Mesenchymal stem cell (in vitro differentiated cells and primary cell): ENCODE data around the gene ECI1.
A peak's percentile ranks its signal among the peaks of the same experiment; 100 is the strongest.

ENCODE experiments used
- DNase-seq: peaks from one replicate; pipeline ENCODE4 v3.0.0-alpha.2; 2013
- H2AFZ ChIP-seq: one replicate; pipeline ENCODE4 v1.6.1; 2013; ENCODE audit warnings: low read depth, mild to moderate bottlenecking, control low read depth, inconsistent platforms, low read length, moderate library complexity
- H2AK5ac ChIP-seq: 2 replicates; pipeline ENCODE4 v1.6.1; 2013; ENCODE audit warnings: low read length, moderate library complexity, mild to moderate bottlenecking, inconsistent platforms; ENCODE audit not compliant: severe bottlenecking
- H2BK120ac ChIP-seq: one replicate; pipeline ENCODE4 v1.6.1; 2013; ENCODE audit warnings: low read depth, mild to moderate bottlenecking, inconsistent platforms, low read length, moderate library complexity
- H2BK12ac ChIP-seq, 2 experiments: one replicate each; pipeline ENCODE4 v1.6.1; 2013; ENCODE audit warnings: inconsistent platforms in 2 of 2, low read length in 2 of 2, mild to moderate bottlenecking in 2 of 2, moderate library complexity in 2 of 2, control low read depth in 1 of 2
- H2BK15ac ChIP-seq: one replicate; pipeline ENCODE4 v1.6.1; 2013; ENCODE audit warnings: mild to moderate bottlenecking, low read depth, inconsistent platforms; ENCODE audit not compliant: poor library complexity, severe bottlenecking
- H2BK5ac ChIP-seq: 2 replicates; pipeline ENCODE4 v1.6.1; 2013; ENCODE audit warnings: low read depth, mild to moderate bottlenecking, low read length, control low read depth, inconsistent platforms; ENCODE audit not compliant: poor library complexity, severe bottlenecking
- H3K14ac ChIP-seq, 2 experiments: one replicate each; pipeline ENCODE4 v1.6.1; 2013; ENCODE audit warnings: inconsistent platforms in 2 of 2, low read length in 2 of 2, control low read depth in 1 of 2, mild to moderate bottlenecking in 1 of 2, moderate library complexity in 1 of 2
- H3K18ac ChIP-seq, 2 experiments: one replicate each; pipeline ENCODE4 v1.6.1; 2013; ENCODE audit warnings: inconsistent platforms in 2 of 2, low read length in 2 of 2, control low read depth in 1 of 2, low read depth in 1 of 2, mild to moderate bottlenecking in 1 of 2
- H3K23ac ChIP-seq, 2 experiments: one replicate each; pipeline ENCODE4 v1.6.1; 2013; ENCODE audit warnings: inconsistent platforms in 2 of 2, low read length in 2 of 2, mild to moderate bottlenecking in 2 of 2, moderate library complexity in 2 of 2, control low read depth in 1 of 2
- H3K27ac ChIP-seq: 2 replicates; pipeline ENCODE4 v1.5.1; 2013; ENCODE audit warnings: mild to moderate bottlenecking, moderate library complexity, low read length, control low read depth, inconsistent platforms; ENCODE audit not compliant: poor library complexity, severe bottlenecking
- H3K27me3 ChIP-seq, 2 experiments: 2 replicates each; pipeline versions ENCODE4 v1.6.1 to v1.7.0; 2013; ENCODE audit warnings: low read length in 2 of 2, mild to moderate bottlenecking in 2 of 2, moderate library complexity in 2 of 2, control low read depth in 1 of 2, inconsistent platforms in 1 of 2; ENCODE audit not compliant: control insufficient read depth in 1 of 2, insufficient read depth in 1 of 2
- H3K36me3 ChIP-seq, 2 experiments: 2 replicates each; pipeline versions ENCODE4 v1.6.1 to v1.7.0; 2013; ENCODE audit warnings: low read length in 2 of 2, control low read depth in 1 of 2, inconsistent platforms in 1 of 2, low read depth in 1 of 2, mild to moderate bottlenecking in 1 of 2; ENCODE audit not compliant: insufficient read depth in 2 of 2, control insufficient read depth in 1 of 2
- H3K4ac ChIP-seq, 2 experiments: one replicate each; pipeline ENCODE4 v1.6.1; 2013; ENCODE audit warnings: inconsistent platforms in 2 of 2, low read length in 2 of 2, mild to moderate bottlenecking in 2 of 2, moderate library complexity in 2 of 2, control low read depth in 1 of 2, low read depth in 1 of 2
- H3K4me1 ChIP-seq: 2 replicates; pipeline ENCODE4 v1.6.1; 2013; ENCODE audit warnings: low read depth, low read length, control low read depth; ENCODE audit not compliant: control insufficient read depth, insufficient read depth
- H3K4me2 ChIP-seq: 2 replicates; pipeline ENCODE4 v1.6.1; 2013; ENCODE audit warnings: low read length, mild to moderate bottlenecking, inconsistent platforms; ENCODE audit not compliant: poor library complexity, severe bottlenecking
- H3K4me3 ChIP-seq, 2 experiments: 2 replicates each; pipeline versions ENCODE4 v1.5.1 to v1.7.0; 2013; ENCODE audit warnings: low read length in 2 of 2, mild to moderate bottlenecking in 2 of 2, control low read depth in 1 of 2, low read depth in 1 of 2; ENCODE audit not compliant: insufficient read depth in 1 of 2
- H3K79me1 ChIP-seq: replicated peaks from 2 replicates; pipeline ENCODE4 v1.6.1; 2013; ENCODE audit warnings: mild to moderate bottlenecking, control low read depth, low read length, inconsistent platforms; ENCODE audit not compliant: poor library complexity, severe bottlenecking
- H3K9ac ChIP-seq: 2 replicates; pipeline ENCODE4 v1.7.0; 2013; ENCODE audit warnings: mild to moderate bottlenecking, low read length, moderate library complexity
- H3K9me3 ChIP-seq: 2 replicates; pipeline ENCODE4 v1.7.0; 2013; ENCODE audit warnings: mild to moderate bottlenecking, low read length; ENCODE audit not compliant: control insufficient read depth
- H4K8ac ChIP-seq: one replicate; pipeline ENCODE4 v1.6.1; 2013; ENCODE audit warnings: inconsistent platforms, mild to moderate bottlenecking, low read length, moderate library complexity
- H4K91ac ChIP-seq: one replicate; pipeline ENCODE4 v1.6.1; 2013; ENCODE audit warnings: mild to moderate bottlenecking, low read length, inconsistent platforms
- WGBS: methylation state at CpG from one replicate; pipeline ENCODE4 v1.1.7; 2013; ENCODE audit warnings: mixed read lengths; 5-methylcytosine and 5-hydroxymethylcytosine counted together

ECI1 gene

GRCh38 chr16:2200313-2200712 is 51.1 kb downstream of the ECI1 start:
- Histone ChIP-seq H2AK5ac (no peak overlapping the region), H3K18ac (no peak overlapping the region), H2BK5ac (no peak overlapping the region), H3K27me3 (peaks cover 41% of the 10 kb centered on the region in 2 experiments), H4K91ac (no peak overlapping the region), H3K9ac (no peak overlapping the region), H3K4ac (no peak overlapping the region), H2BK120ac (no peak overlapping the region), H4K8ac (no peak overlapping the region), H3K9me3 (peaks cover 6% of the 10 kb centered on the region), H3K4me1 (peaks cover 19% of the 10 kb centered on the region), H3K14ac (no peak overlapping the region), H3K23ac (no peak overlapping the region), H3K27ac (no peak overlapping the region), H2BK12ac (no peak overlapping the region), H3K79me1 (no peaks in the 10 kb centered on the region), H2BK15ac (no peak overlapping the region), H3K4me2 (no peak overlapping the region), H3K36me3 (no peaks in the 10 kb centered on the region), H2AFZ (no peak overlapping the region), H3K4me3 (no peak overlapping the region)
- 87% methylated on average over 6 of the region's 6 CpGs for WGBS
- DNase-seq, result no peak

- Histone ChIP-seq H3K27ac (no peak overlapping the region), H4K8ac (no peak overlapping the region), H3K27me3 (peaks cover 47 to 48% of the 10 kb centered on the region in 2 experiments), H3K14ac (no peak overlapping the region), H3K9me3 (peaks cover 6% of the 10 kb centered on the region), H3K36me3 (no peaks in the 10 kb centered on the region), H3K4me2 (no peak overlapping the region), H3K4ac (no peak overlapping the region), H2BK120ac (no peak overlapping the region), H3K9ac (no peak overlapping the region), H2BK5ac (no peak overlapping the region), H3K4me1 (peaks cover 22% of the 10 kb centered on the region), H3K4me3 (no peak overlapping the region), H2BK15ac (no peak overlapping the region), H3K23ac (no peak overlapping the region), H4K91ac (no peak overlapping the region), H2AK5ac (no peak overlapping the region), H3K18ac (no peak overlapping the region), H2AFZ (no peak overlapping the region), H2BK12ac (no peak overlapping the region), H3K79me1 (no peaks in the 10 kb centered on the region)
- no peak for DNase-seq
- WGBS, result 75% methylated on average over 12 of the region's 14 CpGs
These were observed 51.7 kb downstream of the ECI1 start for GRCh38 chr16:2199621-2200139.

GRCh38 chr16:2199095-2199494 is 52.3 kb downstream of the ECI1 start:
- no peak overlapping the region for H2AFZ ChIP-seq
- H3K27me3 ChIP-seq, result peaks cover 51 to 53% of the 10 kb centered on the region in 2 experiments
- no peak for DNase-seq
- no peak overlapping the region for H2AK5ac ChIP-seq
- H4K8ac ChIP-seq, result no peak overlapping the region
- H2BK120ac ChIP-seq, result no peak overlapping the region
- H4K91ac ChIP-seq, result no peak overlapping the region
- no peaks in the 10 kb centered on the region for H3K36me3 ChIP-seq
- H2BK5ac ChIP-seq, result no peak overlapping the region
- no peak overlapping the region for H2BK12ac ChIP-seq
- H3K79me1 ChIP-seq, result no peaks in the 10 kb centered on the region
- 88% methylated on average over 5 of the region's 5 CpGs for WGBS
- peaks cover 20% of the 10 kb centered on the region for H3K4me1 ChIP-seq
- no peak overlapping the region for H3K4ac ChIP-seq
- H3K9ac ChIP-seq, result no peak overlapping the region
- H3K23ac ChIP-seq, result no peak overlapping the region
- no peak overlapping the region for H3K18ac ChIP-seq
- H3K14ac ChIP-seq, result no peak overlapping the region
- H2BK15ac ChIP-seq, result no peak overlapping the region
- no peak overlapping the region for H3K4me2 ChIP-seq
- no peak overlapping the region for H3K4me3 ChIP-seq
- no peak overlapping the region for H3K27ac ChIP-seq
- H3K9me3 ChIP-seq, result peaks cover 6% of the 10 kb centered on the region

- Histone ChIP-seq H3K14ac (no peak overlapping the region), H3K9ac (no peak overlapping the region), H3K4me2 (no peak overlapping the region), H2BK12ac (no peak overlapping the region), H2BK120ac (no peak overlapping the region), H4K8ac (no peak overlapping the region), H3K4me1 (peaks cover 20% of the 10 kb centered on the region), H3K79me1 (no peaks in the 10 kb centered on the region), H3K36me3 (no peaks in the 10 kb centered on the region), H2BK5ac (no peak overlapping the region), H3K27ac (no peak overlapping the region), H2AFZ (no peak overlapping the region), H2BK15ac (no peak overlapping the region), H4K91ac (no peak overlapping the region), H3K18ac (no peak overlapping the region), H3K27me3 (peaks cover 51 to 62% of the 10 kb centered on the region in 2 experiments), H3K9me3 (peaks cover 6% of the 10 kb centered on the region), H3K4me3 (no peak overlapping the region), H3K23ac (peak overlapping the region in 1 of 2 experiments; percentile 47), H3K4ac (no peak overlapping the region), H2AK5ac (no peak overlapping the region)
- 74% methylated on average over 3 of the region's 4 CpGs for WGBS
- no peak for DNase-seq
These were observed 53.1 kb downstream of the ECI1 start for GRCh38 chr16:2198283-2198682.
